Neural cell (in vitro differentiated cells): Measurements from ENCODE around the gene CACNB2. TPM values are rescaled to one million over a fixed set of nuclear protein-coding genes. Genes with fewer than 3 reads are reported as not detected.

Experiments used
- H2AFZ ChIP-seq: fragments of 200-600, 300-800 bp; sonication (generic), shearing (Covaris generic); 2 replicates; pipeline ENCODE4 v1.6.0; 2014; ENCODE audit warnings: low read depth, mild to moderate bottlenecking, antibody characterized with exemption, low read length, moderate library complexity
- H3F3A ChIP-seq: fragments of 200-600 bp; shearing (Covaris generic); 2 replicates; pipeline ENCODE4 v1.6.1; 2016; ENCODE audit warnings: mild to moderate bottlenecking, moderate library complexity, mixed read lengths, antibody characterized with exemption, low read length; ENCODE audit not compliant: insufficient read depth, poor library complexity, severe bottlenecking
- H3K27ac ChIP-seq: fragments of 200-600, 300-800 bp; sonication (generic), shearing (Covaris generic); 2 replicates; pipeline ENCODE4 v1.5.1; 2014; ENCODE audit warnings: mild to moderate bottlenecking, low read length, moderate library complexity
- H3K27me3 ChIP-seq: fragments of 300-800, 200-600 bp; sonication (generic), shearing (Covaris generic); 2 replicates; pipeline ENCODE4 v1.6.0; 2014; ENCODE audit warnings: mild to moderate bottlenecking, low read depth, low read length, moderate library complexity; ENCODE audit not compliant: insufficient read depth
- H3K36me3 ChIP-seq: fragments of 300-800, 200-600 bp; sonication (generic), shearing (Covaris generic); 2 replicates; pipeline ENCODE4 v1.5.1; 2014; ENCODE audit warnings: mild to moderate bottlenecking, antibody characterized with exemption, low read length, moderate library complexity; ENCODE audit not compliant: insufficient read depth
- H3K4me2 ChIP-seq: fragments of 300-800, 200-600 bp; sonication (generic), shearing (Covaris generic); 2 replicates; pipeline ENCODE4 v1.6.0; 2014; ENCODE audit warnings: mild to moderate bottlenecking, low read length
- H3K4me3 ChIP-seq: fragments of 300-800, 200-600 bp; sonication (generic), shearing (Covaris generic); 2 replicates; pipeline ENCODE4 v1.5.1; 2014; ENCODE audit warnings: mild to moderate bottlenecking, low read length, moderate library complexity
- H3K79me2 ChIP-seq: fragments of 200-600 bp; shearing (Covaris generic); replicated peaks from 2 replicates; pipeline ENCODE4 v1.6.0; 2014; ENCODE audit warnings: mild to moderate bottlenecking, low read length, moderate library complexity; ENCODE audit not compliant: insufficient read depth
- H3K9ac ChIP-seq: fragments of 300-800, 200-600 bp; sonication (generic), shearing (Covaris generic); 2 replicates; pipeline ENCODE4 v1.6.1; 2016; ENCODE audit warnings: mild to moderate bottlenecking, low read length, mixed read lengths
- H3K9me2 ChIP-seq: fragments of 200-600 bp; shearing (Covaris generic); 2 replicates; pipeline ENCODE4 v1.6.1; 2016; ENCODE audit warnings: mild to moderate bottlenecking, low read length, mixed read lengths; ENCODE audit not compliant: insufficient read depth
- H3K9me3 ChIP-seq: fragments of 200-600, 300-800 bp; sonication (generic), shearing (Covaris generic); 2 replicates; pipeline ENCODE4 v1.6.1; 2016; ENCODE audit warnings: mild to moderate bottlenecking, mixed run types, low read length, moderate library complexity, mixed read lengths
- H4K20me1 ChIP-seq: fragments of 200-600 bp; shearing (Covaris generic); 2 replicates; pipeline ENCODE4 v1.6.1; 2016; ENCODE audit warnings: mild to moderate bottlenecking, mixed run types; ENCODE audit not compliant: insufficient read depth
- CTCF ChIP-seq: fragments of 450-650 bp; IDR thresholded peaks from 2 replicates; pipeline ENCODE4 v1.5.1; 2014; ENCODE audit warnings: antibody characterized with exemption, mild to moderate bottlenecking, moderate library complexity; ENCODE audit not compliant: poor library complexity, severe bottlenecking
- EP300 ChIP-seq: fragments of 450-650 bp; conservative IDR thresholded peaks from 2 replicates; pipeline ENCODE4 v1.6.1; 2014; ENCODE audit warnings: antibody characterized with exemption, mild to moderate bottlenecking, moderate library complexity; ENCODE audit not compliant: poor library complexity, severe bottlenecking
- EZH2 ChIP-seq: fragments of 200-600, 300-800 bp; shearing (Covaris generic), sonication (generic); IDR thresholded peaks from 2 replicates; pipeline ENCODE4 v1.6.1; 2014; ENCODE audit warnings: antibody characterized with exemption, low read length, borderline replicate concordance, mild to moderate bottlenecking; ENCODE audit not compliant: insufficient read depth, poor library complexity, severe bottlenecking
- MXI1 ChIP-seq: fragments of 450-650 bp; conservative IDR thresholded peaks from 2 replicates; pipeline ENCODE4 v1.6.1; 2014; ENCODE audit warnings: antibody characterized with exemption, mild to moderate bottlenecking; ENCODE audit not compliant: poor library complexity, severe bottlenecking
- POLR2AphosphoS5 ChIP-seq: IDR thresholded peaks from 2 replicates; pipeline ENCODE4 v1.6.1; 2012
- RAD21 ChIP-seq: fragments of 450-650 bp; conservative IDR thresholded peaks from 2 replicates; pipeline ENCODE4 v1.6.1; 2014; ENCODE audit warnings: antibody characterized with exemption, mild to moderate bottlenecking, moderate library complexity
- REST ChIP-seq: IDR thresholded peaks from 2 replicates; pipeline ENCODE4 v1.6.1; 2012; ENCODE audit warnings: borderline replicate concordance
- SMC3 ChIP-seq: fragments of 450-650 bp; conservative IDR thresholded peaks from 2 replicates; pipeline ENCODE4 v1.6.1; 2014; ENCODE audit warnings: antibody characterized with exemption, mild to moderate bottlenecking, moderate library complexity; ENCODE audit not compliant: poor library complexity
- TAF1 ChIP-seq: IDR thresholded peaks from 2 replicates; pipeline ENCODE4 v1.6.1; 2012; ENCODE audit warnings: low read depth
- polyA plus RNA-seq: library from polyadenylated mRNA; depleted of rRNA; stranded (reverse); fragments of >200 nt; gene quantifications from 2 replicates; pipeline ENCODE4 v1.2.3, GENCODE V29; 2014

Gene CACNB2
- polyA plus RNA-seq, 1 donor from 2014 or later = 14.3 TPM

- Histone ChIP-seq H3K27ac (no peak overlapping the region), H3K9me2 (no peaks in the 10 kb centered on the region), H3F3A (peaks cover 3% of the 10 kb centered on the region)
These were observed 335.9 kb downstream of the CACNB2 start for GRCh38 chr10:18476076-18476647.

GRCh38 chr10:18478354-18478753 lies 338.1 kb downstream of the CACNB2 start:
- H3F3A ChIP-seq = peaks cover 3% of the 10 kb centered on the region
- no peaks in the 10 kb centered on the region for H3K9me3 ChIP-seq
- no peaks in the 10 kb centered on the region for H4K20me1 ChIP-seq
- no peaks in the 10 kb centered on the region for H3K27me3 ChIP-seq
- H3K4me3 ChIP-seq = no peak overlapping the region
- H3K9ac ChIP-seq = no peak overlapping the region
- no peaks in the 10 kb centered on the region for H3K79me2 ChIP-seq
- no peak overlapping the region for H3K4me2 ChIP-seq
- no peak overlapping the region for H3K27ac ChIP-seq
- H2AFZ ChIP-seq = no peak overlapping the region
- no peaks in the 10 kb centered on the region for H3K36me3 ChIP-seq
- H3K9me2 ChIP-seq = no peaks in the 10 kb centered on the region
- TF ChIP-seq CTCF = no peak
- TF ChIP-seq EP300 = no peak
- TF ChIP-seq EZH2 = no peak
- TF ChIP-seq TAF1 = no peak

More at GRCh38 chr10:18476076-18476647, 335.9 kb downstream of the CACNB2 start:
- Histone ChIP-seq H3K4me2 (no peak overlapping the region), H3K4me3 (no peak overlapping the region), H3K9ac (no peak overlapping the region), H3K27me3 (no peaks in the 10 kb centered on the region), H2AFZ (no peak overlapping the region), H3K36me3 (no peaks in the 10 kb centered on the region), H4K20me1 (no peaks in the 10 kb centered on the region), H3K9me3 (no peaks in the 10 kb centered on the region), H3K79me2 (no peaks in the 10 kb centered on the region)
- TF ChIP-seq EZH2 (no peak), SMC3 (no peak), REST (no peak), POLR2AphosphoS5 (no peak), TAF1 (no peak), CTCF (no peak), EP300 (no peak), MXI1 (no peak), RAD21 (no peak)
